ENCODE measurements around the gene PCDHB11.
"Not testable (repeated sequence)": the region's sequence is repeated elsewhere in the genome, so short reads cannot be mapped to it uniquely, and the experiment has no call there.

PCDHB11 gene

DNA sequence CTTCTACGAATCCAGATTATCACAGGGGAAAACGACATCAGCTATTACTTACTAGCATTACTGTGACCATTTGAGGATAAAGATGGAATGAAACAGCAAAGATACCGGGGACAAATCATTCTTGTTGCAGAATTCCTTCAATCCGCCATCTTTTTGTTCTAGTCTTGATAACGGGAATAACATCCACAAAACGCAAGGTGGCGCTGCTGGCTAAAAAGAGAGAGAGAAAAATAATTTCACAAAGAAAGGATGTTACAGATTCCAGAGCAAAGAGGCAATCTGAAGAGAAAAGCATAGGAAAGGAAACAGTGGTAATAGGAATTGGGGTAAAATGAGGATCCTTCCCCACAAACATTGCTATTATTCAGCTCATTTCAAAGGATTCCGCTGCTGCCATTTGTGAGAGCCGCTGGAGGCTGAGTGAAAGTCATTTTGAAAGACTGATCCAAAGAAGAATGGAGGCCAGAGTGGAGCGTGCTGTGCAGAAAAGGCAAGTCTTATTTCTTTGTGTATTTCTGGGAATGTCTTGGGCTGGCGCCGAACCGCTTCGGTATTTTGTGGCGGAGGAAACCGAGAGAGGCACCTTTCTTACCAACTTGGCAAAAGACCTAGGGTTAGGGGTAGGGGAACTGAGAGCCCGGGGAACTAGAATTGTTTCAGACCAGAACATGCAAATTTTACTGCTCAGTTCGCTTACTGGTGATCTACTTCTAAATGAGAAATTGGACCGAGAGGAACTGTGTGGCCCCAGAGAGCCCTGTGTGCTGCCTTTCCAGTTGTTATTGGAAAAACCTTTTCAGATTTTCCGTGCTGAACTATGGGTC is 26.8 kb upstream of the PCDHB11 start, which contains the start of gene PCDHB7:
TSS of gene PCDHB7 (plus strand) at position 264 of the 824 bp plus-strand sequence. CDS start at position 456, 192 bp downstream.
- H3K27ac ChIP-seq (ENCODE audit: low read length), result no peak within 1 kb of the TSS
- no peaks in the 10 kb centered on the region for H3K9me2 ChIP-seq (replicated peaks; ENCODE audit: insufficient read depth, low read length)
- H3F3A ChIP-seq (ENCODE audit: insufficient read depth, low read length), result no peaks in the 10 kb centered on the region
- H3K9ac ChIP-seq (ENCODE audit: low read length), result no peak within 1 kb of the TSS
- H3K36me3 ChIP-seq (replicated peaks; ENCODE audit: insufficient read depth, low read length), result no peaks in the 10 kb centered on the region
- TF ChIP-seq EZH2phosphoT487 (IDR thresholded peaks at IDR 0.05; ENCODE audit: low read length) (no peak), EZH2 (optimal IDR thresholded peaks at IDR 0.05; ENCODE audit: low read depth, low read length) (no peak)
- TF ChIP-seq, protein P1, sequence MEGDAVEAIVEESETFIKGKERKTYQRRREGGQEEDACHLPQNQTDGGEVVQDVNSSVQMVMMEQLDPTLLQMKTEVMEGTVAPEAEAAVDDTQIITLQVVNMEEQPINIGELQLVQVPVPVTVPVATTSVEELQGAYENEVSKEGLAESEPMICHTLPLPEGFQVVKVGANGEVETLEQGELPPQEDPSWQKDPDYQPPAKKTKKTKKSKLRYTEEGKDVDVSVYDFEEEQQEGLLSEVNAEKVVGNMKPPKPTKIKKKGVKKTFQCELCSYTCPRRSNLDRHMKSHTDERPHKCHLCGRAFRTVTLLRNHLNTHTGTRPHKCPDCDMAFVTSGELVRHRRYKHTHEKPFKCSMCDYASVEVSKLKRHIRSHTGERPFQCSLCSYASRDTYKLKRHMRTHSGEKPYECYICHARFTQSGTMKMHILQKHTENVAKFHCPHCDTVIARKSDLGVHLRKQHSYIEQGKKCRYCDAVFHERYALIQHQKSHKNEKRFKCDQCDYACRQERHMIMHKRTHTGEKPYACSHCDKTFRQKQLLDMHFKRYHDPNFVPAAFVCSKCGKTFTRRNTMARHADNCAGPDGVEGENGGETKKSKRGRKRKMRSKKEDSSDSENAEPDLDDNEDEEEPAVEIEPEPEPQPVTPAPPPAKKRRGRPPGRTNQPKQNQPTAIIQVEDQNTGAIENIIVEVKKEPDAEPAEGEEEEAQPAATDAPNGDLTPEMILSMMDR (IDR thresholded peaks at IDR 0.05; ENCODE audit: low read length), result peak; percentile 83
- H3K4me1 ChIP-seq (ENCODE audit: low read length), result no peaks in the 10 kb centered on the region
- no peaks in the 10 kb centered on the region; the same call in 1 of the 2 replicates for H3K27me3 ChIP-seq (replicated peaks; ENCODE audit: insufficient read depth, low read length)
- H3K4me3 ChIP-seq (ENCODE audit: low read length), result peak within 1 kb of the TSS; percentile 52
- no peaks in the 10 kb centered on the region for H3K9me3 ChIP-seq (replicated peaks; ENCODE audit: insufficient read depth, low read length)
- peak within 1 kb of the TSS; percentile 56 for H3K4me2 ChIP-seq (ENCODE audit: low read depth, low read length)
- DNase-seq, result peak; percentile 49
- peak within 1 kb of the TSS; percentile 67 for H2AFZ ChIP-seq (ENCODE audit: low read length)
- no peaks in the 10 kb centered on the region for H4K20me1 ChIP-seq (ENCODE audit: insufficient read depth, low read length)
- no peaks in the 10 kb centered on the region for H3K79me2 ChIP-seq (ENCODE audit: low read length)

DNA sequence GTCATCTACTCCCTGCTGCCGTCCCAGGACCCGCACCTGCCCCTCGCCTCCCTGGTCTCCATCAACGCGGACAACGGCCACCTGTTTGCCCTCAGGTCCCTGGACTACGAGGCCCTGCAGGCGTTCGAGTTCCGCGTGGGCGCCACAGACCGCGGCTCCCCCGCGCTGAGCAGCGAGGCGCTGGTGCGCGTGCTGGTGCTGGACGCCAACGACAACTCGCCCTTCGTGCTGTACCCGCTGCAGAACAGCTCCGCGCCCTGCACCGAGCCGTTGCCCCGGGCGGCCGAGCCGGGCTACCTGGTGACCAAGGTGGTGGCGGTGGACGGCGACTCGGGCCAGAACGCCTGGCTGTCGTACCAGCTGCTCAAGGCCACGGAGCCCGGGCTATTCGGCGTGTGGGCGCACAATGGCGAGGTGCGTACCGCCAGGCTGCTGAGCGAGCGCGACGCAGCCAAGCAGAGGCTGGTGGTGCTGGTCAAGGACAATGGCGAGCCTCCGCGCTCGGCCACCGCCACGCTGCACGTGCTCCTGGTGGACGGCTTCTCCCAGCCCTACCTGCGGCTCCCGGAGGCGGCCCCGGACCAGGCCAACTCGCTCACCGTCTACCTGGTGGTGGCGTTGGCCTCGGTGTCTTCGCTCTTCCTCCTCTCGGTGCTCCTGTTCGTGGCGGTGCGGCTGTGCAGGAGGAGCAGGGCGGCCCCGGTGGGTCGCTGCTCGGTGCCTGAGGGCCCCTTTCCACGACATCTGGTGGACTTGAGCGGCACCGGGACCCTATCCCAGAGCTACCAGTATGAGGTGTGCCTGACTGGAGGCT is 24.9 kb upstream of the PCDHB11 start:
- H3K4me3 ChIP-seq (ENCODE audit: low read length); H3K4me1 ChIP-seq (ENCODE audit: low read length): not testable (repeated sequence)

DNA sequence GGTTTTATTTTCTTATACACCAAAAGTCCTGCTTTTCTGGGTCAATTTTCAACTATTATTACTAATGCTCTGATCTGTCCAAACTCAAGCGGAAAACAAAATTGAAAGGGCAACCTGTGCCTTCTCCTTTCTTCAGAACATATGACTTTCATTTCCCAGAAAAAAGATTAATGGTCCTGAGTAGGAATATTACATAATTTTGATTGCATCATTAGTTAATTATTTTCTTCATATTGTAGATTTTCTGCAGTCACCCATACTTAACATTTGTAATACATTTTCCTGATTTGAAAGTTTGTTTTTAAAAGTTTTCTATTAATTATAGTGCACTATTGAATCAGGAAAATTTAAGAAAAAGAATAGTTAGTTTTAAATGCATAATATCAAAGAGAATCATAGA is 23.5 kb upstream of the PCDHB11 start:
- DNase-seq, result no peak
- H3K79me2 ChIP-seq (ENCODE audit: low read length), result no peaks in the 10 kb centered on the region
- H3K36me3 ChIP-seq (replicated peaks; ENCODE audit: insufficient read depth, low read length), result no peaks in the 10 kb centered on the region
- H3K27me3 ChIP-seq (replicated peaks; ENCODE audit: insufficient read depth, low read length), result no peaks in the 10 kb centered on the region; the same call in 1 of the 2 replicates
- H3K9ac ChIP-seq (ENCODE audit: low read length), result no peak overlapping the region
- H2AFZ ChIP-seq (ENCODE audit: low read length), result no peak overlapping the region
- no peak overlapping the region for H3K27ac ChIP-seq (ENCODE audit: low read length)
- no peak for TF ChIP-seq EZH2 (optimal IDR thresholded peaks at IDR 0.05; ENCODE audit: low read depth, low read length)
- no peak for TF ChIP-seq EZH2phosphoT487 (IDR thresholded peaks at IDR 0.05; ENCODE audit: low read length)
- TF ChIP-seq, protein P1 (IDR thresholded peaks at IDR 0.05; ENCODE audit: low read length), result no peak
- no peaks in the 10 kb centered on the region for H3K9me3 ChIP-seq (replicated peaks; ENCODE audit: insufficient read depth, low read length)
- no peaks in the 10 kb centered on the region for H3F3A ChIP-seq (ENCODE audit: insufficient read depth, low read length)
- no peaks in the 10 kb centered on the region for H4K20me1 ChIP-seq (ENCODE audit: insufficient read depth, low read length)
- H3K4me2 ChIP-seq (ENCODE audit: low read depth, low read length), result no peak overlapping the region
- H3K4me3 ChIP-seq (ENCODE audit: low read length), result no peak overlapping the region
- H3K9me2 ChIP-seq (replicated peaks; ENCODE audit: insufficient read depth, low read length), result no peaks in the 10 kb centered on the region
- H3K4me1 ChIP-seq (ENCODE audit: low read length), result no peaks in the 10 kb centered on the region

More for the DNA sequence above, 24.9 kb upstream of the PCDHB11 start:
- not testable (repeated sequence) for H3K79me2 ChIP-seq (ENCODE audit: low read length); H3K4me2 ChIP-seq (ENCODE audit: low read depth, low read length); H3K9ac ChIP-seq (ENCODE audit: low read length); H3F3A ChIP-seq (ENCODE audit: insufficient read depth, low read length); H3K9me2 ChIP-seq (replicated peaks; ENCODE audit: insufficient read depth, low read length); H4K20me1 ChIP-seq (ENCODE audit: insufficient read depth, low read length); H3K36me3 ChIP-seq (replicated peaks; ENCODE audit: insufficient read depth, low read length); H3K9me3 ChIP-seq (replicated peaks; ENCODE audit: insufficient read depth, low read length); H3K27ac ChIP-seq (ENCODE audit: low read length); DNase-seq; H2AFZ ChIP-seq (ENCODE audit: low read length); H3K27me3 ChIP-seq (replicated peaks; ENCODE audit: insufficient read depth, low read length)

DNA sequence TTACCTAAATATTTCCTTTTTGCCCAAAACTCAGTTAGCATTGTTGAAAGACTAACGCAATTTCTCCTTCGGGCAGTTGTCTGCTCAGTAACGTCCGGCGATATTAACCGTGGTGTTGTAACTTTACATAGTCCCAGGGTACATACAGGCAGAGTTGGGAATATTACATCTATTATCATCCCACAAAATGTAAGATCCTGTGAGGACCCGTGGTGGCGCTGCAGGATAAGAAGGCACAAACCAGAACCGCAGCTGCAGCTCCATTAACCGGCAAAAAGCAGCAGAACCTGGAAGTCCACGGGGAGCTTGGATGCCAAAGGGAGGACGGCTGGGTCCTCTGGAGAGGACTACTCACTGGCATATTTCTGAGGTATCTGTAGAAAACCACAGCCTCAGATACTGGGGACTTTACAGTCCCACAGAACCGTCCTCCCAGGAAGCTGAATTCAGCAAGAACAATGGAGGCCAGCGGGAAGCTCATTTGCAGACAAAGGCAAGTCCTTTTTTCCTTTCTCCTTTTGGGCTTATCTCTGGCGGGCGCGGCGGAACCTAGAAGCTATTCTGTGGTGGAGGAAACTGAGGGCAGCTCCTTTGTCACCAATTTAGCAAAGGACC is 21.7 kb upstream of the PCDHB11 start, which contains the start of gene PCDHB8:
TSS of gene PCDHB8 (plus strand) at position 214 of the 615 bp plus-strand sequence. CDS start at position 459, 245 bp downstream.
- H3K9me2 ChIP-seq (replicated peaks; ENCODE audit: insufficient read depth, low read length); H3K4me1 ChIP-seq (ENCODE audit: low read length); H3K9ac ChIP-seq (ENCODE audit: low read length); H3F3A ChIP-seq (ENCODE audit: insufficient read depth, low read length); H3K4me3 ChIP-seq (ENCODE audit: low read length); H2AFZ ChIP-seq (ENCODE audit: low read length); DNase-seq; H3K27me3 ChIP-seq (replicated peaks; ENCODE audit: insufficient read depth, low read length); H3K9me3 ChIP-seq (replicated peaks; ENCODE audit: insufficient read depth, low read length); H3K27ac ChIP-seq (ENCODE audit: low read length); H3K4me2 ChIP-seq (ENCODE audit: low read depth, low read length); H3K79me2 ChIP-seq (ENCODE audit: low read length); H4K20me1 ChIP-seq (ENCODE audit: insufficient read depth, low read length); H3K36me3 ChIP-seq (replicated peaks; ENCODE audit: insufficient read depth, low read length): not testable (repeated sequence)

DNA sequence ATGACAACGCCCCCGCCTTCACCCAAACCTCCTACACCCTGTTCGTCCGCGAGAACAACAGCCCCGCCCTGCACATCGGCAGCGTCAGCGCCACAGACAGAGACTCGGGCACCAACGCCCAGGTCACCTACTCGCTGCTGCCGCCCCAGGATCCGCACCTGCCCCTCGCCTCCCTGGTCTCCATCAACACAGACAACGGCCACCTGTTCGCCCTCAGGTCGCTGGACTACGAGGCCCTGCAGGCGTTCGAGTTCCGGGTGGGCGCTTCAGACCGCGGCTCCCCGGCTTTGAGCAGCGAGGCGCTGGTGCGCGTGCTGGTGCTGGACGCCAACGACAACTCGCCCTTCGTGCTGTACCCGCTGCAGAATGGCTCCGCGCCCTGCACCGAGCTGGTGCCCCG is 20.1 kb upstream of the PCDHB11 start:
- H4K20me1 ChIP-seq (ENCODE audit: insufficient read depth, low read length); H3K4me2 ChIP-seq (ENCODE audit: low read depth, low read length); H3F3A ChIP-seq (ENCODE audit: insufficient read depth, low read length); H3K9me3 ChIP-seq (replicated peaks; ENCODE audit: insufficient read depth, low read length); H3K4me1 ChIP-seq (ENCODE audit: low read length); H3K4me3 ChIP-seq (ENCODE audit: low read length); H3K36me3 ChIP-seq (replicated peaks; ENCODE audit: insufficient read depth, low read length); H2AFZ ChIP-seq (ENCODE audit: low read length); H3K27ac ChIP-seq (ENCODE audit: low read length); H3K9ac ChIP-seq (ENCODE audit: low read length); H3K9me2 ChIP-seq (replicated peaks; ENCODE audit: insufficient read depth, low read length); DNase-seq; H3K27me3 ChIP-seq (replicated peaks; ENCODE audit: insufficient read depth, low read length); H3K79me2 ChIP-seq (ENCODE audit: low read length): not testable (repeated sequence)

All from MM.1S (cell line).